Adrenal gland (tissue), 12 donors: ENCODE data around the gene MYEF2. TPM values are rescaled to one million over a fixed set of nuclear protein-coding genes. Genes with fewer than 3 reads are reported as not detected.

Experiments
- DNase-seq, 7 donors: peaks; one replicate each; pipeline ENCODE4 v3.0.0-alpha.2; 2019 to 2020
- H3K27ac ChIP-seq, 5 donors: fragments of 200-600 bp; sonication (generic) in 4 of 5; 1 replicate in 3 of 5; 2 replicates in 2 of 5; pipeline versions ENCODE4 v1.5.1 to v1.8.0; 2016 to 2020; ENCODE audit warnings: mild to moderate bottlenecking in 1 of 5
- H3K27me3 ChIP-seq: fragments of 200-600 bp; 2 replicates; pipeline ENCODE4 v1.8.0; 2021
- H3K36me3 ChIP-seq, 2 donors: fragments of 200-600 bp; replicated peaks in 1 of 2; 1 replicate in 1 of 2; 2 replicates in 1 of 2; pipeline versions ENCODE4 v1.5.1 to v1.8.0; 2018 to 2022
- H3K4me1 ChIP-seq, 2 donors: fragments of 200-600 bp; replicated peaks in 1 of 2; 1 replicate in 1 of 2; 2 replicates in 1 of 2; pipeline versions ENCODE4 v1.5.1 to v1.8.0; 2018 to 2021
- H3K4me3 ChIP-seq, 4 donors: fragments of 200-600 bp; sonication (generic) in 3 of 4; one replicate each; pipeline ENCODE4 v1.5.1; 2016 to 2018
- H3K9me3 ChIP-seq, 3 donors: fragments of 200-600 bp; sonication (generic) in 1 of 3; replicated peaks in 1 of 3; 1 replicate in 2 of 3; 2 replicates in 1 of 3; pipeline versions ENCODE4 v1.5.1 to v1.8.0; 2016 to 2021
- POLR2A ChIP-seq, 2 donors: fragments of 450-650 bp; IDR thresholded peaks; one replicate each; pipeline ENCODE4 v1.6.1; 2017; ENCODE audit warnings: antibody characterized with exemption in 2 of 2, mild to moderate bottlenecking in 2 of 2, moderate library complexity in 1 of 2
- WGBS, 4 donors: extraction: QIAGEN DNeasy Blood & Tissue Kit in 2 of 4; methylation state at CpG; one replicate each; pipeline versions ENCODE4 v1.1.5 to v1.1.7; 2013 to 2017; 5-methylcytosine and 5-hydroxymethylcytosine counted together
- intact Hi-C, 2 donors: fragments of 100-400 bp; cut with DNase I; formaldehyde crosslinking; loops; one replicate each; pipeline versions ENCODE4 v1.14.1 to v1.15.0; 2022 to 2023
- polyA plus RNA-seq, 3 donors: library from polyadenylated mRNA; stranded (reverse); fragments of 200-250 nt in 2 of 3; fragments of 350-450 nt in 1 of 3; fragmentation: Illumina TruSeq in 1 of 3; extraction: RNeasy Lipid Tissue Mini Kit (QIAGEN cat#74804) in 1 of 3; gene quantifications; one replicate each; pipeline ENCODE4 v1.2.3, GENCODE V29; 2013 to 2014
- total RNA-seq, 9 donors: library from RNA; depleted of rRNA in 4 of 9; stranded (reverse); fragments of >200 nt in 4 of 9; fragments of 120-200 nt in 1 of 9; fragmentation: NEBNext Ultra II Directional in 1 of 9; extraction: Animal tissue kit (Norgen Biotek cat#: 25700) in 1 of 9; gene quantifications; one replicate each; pipeline versions ENCODE4 v1.1.0 to v1.2.4, GENCODE V29; 2013 to 2023
- TF ChIP-seq, protein P1 (sequence below), 6 experiments: fragments of 450-650 bp in 4 of 6; fragments of 200-600 bp in 2 of 6; sonication (generic) in 1 of 6; IDR thresholded peaks; 1 replicate in 5 of 6; 2 replicates in 1 of 6; pipeline versions ENCODE4 v1.5.1 to v1.8.0; 2016 to 2021; ENCODE audit warnings: antibody characterized with exemption in 6 of 6, mild to moderate bottlenecking in 2 of 6, moderate library complexity in 1 of 6
- donor health status: healthy with polysubstance abuse.
- donor health status: Bipolar disorder and iron deficiency.
- donor health status: DM: yes; HTN: yes; CAD: no.
- donor health status: DM: no; HTN: no; CAD: no.
- donor health status: DM: no; HTN: no; CAD: no.
- donor health status: DM: yes; HTN: yes; CAD: no.

MYEF2 gene
- total and polyA plus RNA-seq, 12 donors: 5.9 to 57.0 (median 35.2) TPM

DNA sequence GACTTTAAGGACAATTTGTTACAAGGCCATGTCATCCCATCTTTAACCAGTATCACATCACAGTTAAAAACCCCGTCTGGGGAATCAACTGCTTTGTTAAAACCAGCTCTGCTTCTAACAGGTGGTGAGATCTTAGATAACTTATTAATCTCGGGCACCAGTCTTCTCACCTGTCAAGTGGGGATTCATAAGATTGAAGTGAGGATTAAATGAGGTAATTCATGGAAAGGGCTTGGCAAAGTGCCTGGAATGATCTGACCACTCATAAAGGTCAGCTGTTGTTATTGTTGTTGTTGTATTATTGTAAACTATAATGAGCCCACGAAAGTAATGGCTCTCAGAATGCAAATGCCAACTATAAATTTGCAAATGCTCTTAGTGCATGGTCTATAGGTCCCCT is 87.4 kb downstream of the MYEF2 start:
- Histone ChIP-seq H3K4me3 (no peak overlapping the region), H3K27ac (no peak overlapping the region), H3K4me1 (no peaks in the 10 kb centered on the region), H3K27me3 (peaks cover 3% of the 10 kb centered on the region), H3K36me3 (no peaks in the 10 kb centered on the region), H3K9me3 (no peaks in the 10 kb centered on the region)
- TF ChIP-seq POLR2A (IDR thresholded peaks at IDR 0.05): no peak
- TF ChIP-seq, protein P1, sequence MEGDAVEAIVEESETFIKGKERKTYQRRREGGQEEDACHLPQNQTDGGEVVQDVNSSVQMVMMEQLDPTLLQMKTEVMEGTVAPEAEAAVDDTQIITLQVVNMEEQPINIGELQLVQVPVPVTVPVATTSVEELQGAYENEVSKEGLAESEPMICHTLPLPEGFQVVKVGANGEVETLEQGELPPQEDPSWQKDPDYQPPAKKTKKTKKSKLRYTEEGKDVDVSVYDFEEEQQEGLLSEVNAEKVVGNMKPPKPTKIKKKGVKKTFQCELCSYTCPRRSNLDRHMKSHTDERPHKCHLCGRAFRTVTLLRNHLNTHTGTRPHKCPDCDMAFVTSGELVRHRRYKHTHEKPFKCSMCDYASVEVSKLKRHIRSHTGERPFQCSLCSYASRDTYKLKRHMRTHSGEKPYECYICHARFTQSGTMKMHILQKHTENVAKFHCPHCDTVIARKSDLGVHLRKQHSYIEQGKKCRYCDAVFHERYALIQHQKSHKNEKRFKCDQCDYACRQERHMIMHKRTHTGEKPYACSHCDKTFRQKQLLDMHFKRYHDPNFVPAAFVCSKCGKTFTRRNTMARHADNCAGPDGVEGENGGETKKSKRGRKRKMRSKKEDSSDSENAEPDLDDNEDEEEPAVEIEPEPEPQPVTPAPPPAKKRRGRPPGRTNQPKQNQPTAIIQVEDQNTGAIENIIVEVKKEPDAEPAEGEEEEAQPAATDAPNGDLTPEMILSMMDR (IDR thresholded peaks at IDR 0.05): no peak
- DNase-seq: no peak
- intact Hi-C loops: no loop called here
- WGBS, 4 donors: 40 to 53% (median 48%) methylated on average over 3 of the region's 3 CpGs

DNA sequence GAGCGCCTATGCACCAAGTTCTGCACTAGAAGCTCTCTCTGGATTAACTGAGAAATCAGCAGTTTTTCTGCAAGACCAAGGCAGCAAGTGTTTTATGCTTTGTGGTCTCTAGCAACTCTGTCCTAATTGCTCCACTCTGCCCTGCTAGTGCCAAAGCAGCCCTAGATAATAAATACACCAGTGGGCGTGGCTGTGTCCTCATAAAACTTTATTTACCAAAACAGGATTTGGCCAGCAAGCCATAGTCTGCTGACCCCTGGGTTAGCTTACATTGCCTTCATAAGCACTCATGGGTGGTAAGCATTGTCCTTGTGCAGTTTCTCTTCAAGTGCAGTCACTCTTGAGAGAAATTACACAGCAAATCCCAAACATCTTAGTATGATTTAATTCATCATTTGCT is 88.0 kb downstream of the MYEF2 start:
- intact Hi-C loops: no loop called here
- Histone ChIP-seq H3K4me3 (no peak overlapping the region), H3K27me3 (peaks cover 3% of the 10 kb centered on the region), H3K27ac (no peak overlapping the region), H3K9me3 (no peaks in the 10 kb centered on the region), H3K36me3 (no peaks in the 10 kb centered on the region), H3K4me1 (no peaks in the 10 kb centered on the region)
- TF ChIP-seq, protein P1 (IDR thresholded peaks at IDR 0.05): no peak
- TF ChIP-seq POLR2A (IDR thresholded peaks at IDR 0.05): no peak
- DNase-seq: no peak
- WGBS, 4 donors: 64 to 81% (median 68%) methylated on average over 2 of the region's 2 CpGs

DNA sequence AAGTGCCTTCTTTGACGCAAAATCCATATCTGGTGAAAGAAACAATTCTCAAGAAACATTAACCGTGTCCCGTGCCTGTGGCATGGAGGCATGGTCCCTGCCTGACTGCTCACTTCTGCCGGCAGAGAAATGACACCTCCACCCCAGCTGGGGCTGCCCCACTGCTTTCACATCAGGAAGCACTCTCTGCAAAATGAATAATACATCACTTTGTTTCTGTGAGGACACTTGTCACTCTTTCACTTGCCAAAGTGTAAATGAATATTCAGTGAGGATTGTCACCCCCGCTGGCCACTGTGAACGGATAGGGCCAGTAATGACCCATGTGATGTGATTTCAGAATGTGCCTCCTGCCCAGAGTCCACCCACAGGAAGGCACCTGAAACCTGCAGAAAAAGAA is 88.4 kb downstream of the MYEF2 start:
- no peak overlapping the region for H3K4me3 ChIP-seq
- H3K27me3 ChIP-seq: peaks cover 3% of the 10 kb centered on the region
- H3K9me3 ChIP-seq: no peaks in the 10 kb centered on the region
- no peaks in the 10 kb centered on the region for H3K36me3 ChIP-seq
- TF ChIP-seq POLR2A (IDR thresholded peaks at IDR 0.05): no peak
- TF ChIP-seq, protein P1 (IDR thresholded peaks at IDR 0.05): no peak
- WGBS, 4 donors: 69 to 82% (median 77%) methylated on average over 6 of the region's 6 CpGs
- intact Hi-C loops: no loop called here
- no peaks in the 10 kb centered on the region for H3K4me1 ChIP-seq
- H3K27ac ChIP-seq: no peak overlapping the region
- DNase-seq: no peak

DNA sequence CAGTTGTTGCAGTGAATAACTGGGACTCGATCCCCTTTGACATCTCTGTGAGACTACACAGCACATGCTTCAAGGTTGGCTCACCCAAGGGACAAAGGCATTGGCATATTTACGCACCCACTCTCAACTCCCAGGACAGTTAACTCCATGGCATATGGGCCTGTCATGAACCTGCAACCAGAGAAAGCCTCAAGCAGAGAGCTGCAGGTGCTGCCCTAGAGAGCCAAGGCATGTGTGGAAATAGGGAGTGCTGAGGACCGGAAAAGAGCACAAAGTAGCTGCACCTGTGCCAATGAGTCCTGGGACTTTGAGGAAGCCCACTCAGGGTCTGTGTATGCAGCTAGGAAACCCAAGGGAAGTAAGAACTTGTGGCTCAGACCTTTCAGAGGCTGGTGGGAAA is 90.3 kb downstream of the MYEF2 start:
- no peak overlapping the region for H3K4me3 ChIP-seq
- 85 to 90% (median 88%) methylated on average over 3 of the region's 3 CpGs for WGBS, 4 donors
- H3K4me1 ChIP-seq: no peaks in the 10 kb centered on the region
- DNase-seq: no peak
- TF ChIP-seq, protein P1 (IDR thresholded peaks at IDR 0.05): no peak
- no peak overlapping the region for H3K27ac ChIP-seq
- peaks cover 3% of the 10 kb centered on the region for H3K27me3 ChIP-seq
- H3K9me3 ChIP-seq: no peaks in the 10 kb centered on the region
- intact Hi-C loops: no loop called here
- H3K36me3 ChIP-seq: no peaks in the 10 kb centered on the region
